Left hindlimb (tissue), 1 donor: Measurements from ENCODE around the gene DOC2A.

ENCODE experiments used
- DNase-seq: peaks from one replicate; pipeline ENCODE4 v3.0.0-alpha.2; 2018

The DOC2A gene

GRCh38 chr16:30003670-30004423, 7.0 kb downstream of the DOC2A start:
- no peak for DNase-seq

- DNase-seq = no peak
These were observed 8.0 kb downstream of the DOC2A start for GRCh38 chr16:30002614-30003346.

GRCh38 chr16:30000735-30001631, 9.8 kb downstream of the DOC2A start:
- no peak for DNase-seq

GRCh38 chr16:29999605-30000004, 11.2 kb downstream of the DOC2A start:
- DNase-seq = no peak

- DNase-seq = no peak
These were observed 14.0 kb downstream of the DOC2A start for GRCh38 chr16:29996766-29997250.

GRCh38 chr16:29995911-29996765, 14.7 kb downstream of the DOC2A start, which contains the start of gene INO80E:
TSS of gene INO80E (plus strand) at chr16:29996241. CDS start at chr16:29996311, 70 bp downstream.
- peak; percentile 98 for DNase-seq

GRCh38 chr16:29995324-29995910, 15.4 kb downstream of the DOC2A start, which contains the start of gene HIRIP3:
TSS of gene HIRIP3 (minus strand) at chr16:29995617. CDS start at chr16:29995605, 12 bp downstream.
- DNase-seq = peak; percentile 90

GRCh38 chr16:29994600-29995323, 16.1 kb downstream of the DOC2A start:
- no peak for DNase-seq

- no peak for DNase-seq
These were observed 16.8 kb downstream of the DOC2A start for GRCh38 chr16:29993903-29994599.

- no peak for DNase-seq
These were observed 17.5 kb downstream of the DOC2A start for GRCh38 chr16:29993191-29993902.

- DNase-seq = no peak
These were observed 18.4 kb downstream of the DOC2A start for GRCh38 chr16:29992344-29992967.

- DNase-seq = no peak
These were observed 19.3 kb downstream of the DOC2A start for GRCh38 chr16:29991571-29991904.

- no peak for DNase-seq
These were observed 19.8 kb downstream of the DOC2A start for GRCh38 chr16:29990883-29991570.

GRCh38 chr16:29990034-29990433, 20.8 kb downstream of the DOC2A start:
- no peak for DNase-seq

- DNase-seq = no peak
These were observed 21.5 kb downstream of the DOC2A start for GRCh38 chr16:29989111-29989858.

- no peak for DNase-seq
These were observed 22.3 kb downstream of the DOC2A start for GRCh38 chr16:29988346-29989075.
